ENCODE measurements around the gene GAREM2.

Gene GAREM2

DNA sequence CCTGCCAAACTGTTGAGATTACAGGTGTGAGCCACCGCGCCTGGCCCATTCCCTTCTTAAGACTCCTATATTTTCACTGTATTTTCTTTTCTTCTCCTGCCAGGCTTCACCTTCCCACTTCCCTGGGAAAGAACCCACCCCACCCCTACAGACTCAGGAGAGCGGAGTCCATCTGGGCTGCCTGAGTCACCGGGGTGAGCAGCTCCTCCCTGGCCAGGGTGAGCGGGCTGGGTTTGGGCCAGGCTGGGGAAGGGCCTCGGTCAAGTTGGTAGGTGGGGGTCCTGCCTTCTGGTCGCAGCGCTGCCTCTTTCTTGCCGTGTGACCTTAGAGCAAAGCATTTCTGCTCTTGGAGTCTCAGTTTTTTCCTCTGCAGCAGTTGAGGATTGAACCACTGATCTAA, 2.1 kb upstream of the GAREM2 start:
- no peak for DNase-seq

DNA sequence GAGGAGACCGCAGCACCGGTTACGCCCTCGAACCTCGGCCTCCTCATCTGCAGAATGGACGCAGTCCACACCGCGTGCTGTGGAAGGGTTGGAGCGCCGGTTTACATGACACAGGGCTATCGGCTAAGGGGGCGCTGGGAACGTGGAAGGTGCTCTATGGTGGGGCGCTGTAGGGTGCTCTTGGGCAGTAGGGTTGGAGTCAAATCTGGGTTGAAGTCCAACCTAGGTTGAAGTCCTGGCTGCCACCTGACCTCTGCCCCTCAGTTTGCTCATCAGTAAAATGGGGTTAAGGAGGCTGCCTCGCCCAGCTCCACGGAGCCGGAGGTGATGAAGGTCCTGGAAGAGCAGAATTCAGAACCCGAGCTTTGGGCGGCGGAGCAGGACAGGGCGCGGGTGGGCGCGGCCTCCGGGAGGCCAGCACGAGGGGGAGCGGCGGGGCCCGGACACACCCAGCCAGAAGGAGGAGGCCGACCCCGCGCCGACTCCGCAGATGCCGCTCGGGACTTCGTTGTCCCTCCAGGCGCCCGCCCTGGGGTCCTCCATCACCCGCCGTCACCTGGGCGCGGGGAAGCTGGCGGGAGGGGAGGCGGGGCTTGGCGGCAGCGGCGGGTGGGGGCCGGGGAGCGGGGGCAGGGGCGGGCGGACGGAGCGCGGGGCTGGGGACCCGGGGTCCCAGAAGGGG, 558 bp upstream of the GAREM2 start:
- DNase-seq, result no peak

DNA sequence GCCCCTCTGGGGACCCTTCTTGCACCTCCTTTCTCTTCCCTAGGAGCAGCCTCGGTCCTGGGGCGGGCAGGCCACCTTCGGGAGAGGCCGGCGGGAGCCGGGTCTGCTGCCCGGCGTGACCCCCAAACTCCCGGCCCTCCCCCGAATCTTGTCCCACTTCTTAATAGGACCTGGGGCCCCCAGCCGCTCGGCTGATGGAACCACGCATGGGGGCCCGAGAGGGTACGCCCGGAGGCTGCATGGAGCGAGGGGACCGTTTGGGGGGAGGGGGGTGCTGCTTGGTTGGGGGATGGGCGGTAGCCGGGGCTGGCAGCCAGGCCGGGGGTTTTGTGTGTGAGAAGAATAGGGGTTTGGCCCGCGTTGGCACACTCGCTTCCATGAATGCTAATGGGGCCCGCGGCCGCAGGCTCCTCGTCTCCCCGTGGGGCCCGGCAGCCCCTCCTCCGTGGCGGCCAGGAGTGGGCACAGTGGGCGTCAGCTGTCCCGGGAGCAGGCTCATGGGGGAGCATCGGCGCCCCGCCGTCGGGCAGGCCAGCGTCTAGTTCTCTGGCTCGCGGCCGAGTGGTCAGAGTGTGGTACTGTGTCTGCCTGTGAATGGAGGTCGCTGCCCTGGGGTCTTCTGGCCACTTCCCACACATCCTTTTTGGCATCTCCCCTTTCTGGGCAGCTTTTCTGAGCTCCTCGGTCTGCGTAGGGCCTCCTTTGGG, 1.0 kb downstream of the GAREM2 start:
- no peak for DNase-seq

DNA sequence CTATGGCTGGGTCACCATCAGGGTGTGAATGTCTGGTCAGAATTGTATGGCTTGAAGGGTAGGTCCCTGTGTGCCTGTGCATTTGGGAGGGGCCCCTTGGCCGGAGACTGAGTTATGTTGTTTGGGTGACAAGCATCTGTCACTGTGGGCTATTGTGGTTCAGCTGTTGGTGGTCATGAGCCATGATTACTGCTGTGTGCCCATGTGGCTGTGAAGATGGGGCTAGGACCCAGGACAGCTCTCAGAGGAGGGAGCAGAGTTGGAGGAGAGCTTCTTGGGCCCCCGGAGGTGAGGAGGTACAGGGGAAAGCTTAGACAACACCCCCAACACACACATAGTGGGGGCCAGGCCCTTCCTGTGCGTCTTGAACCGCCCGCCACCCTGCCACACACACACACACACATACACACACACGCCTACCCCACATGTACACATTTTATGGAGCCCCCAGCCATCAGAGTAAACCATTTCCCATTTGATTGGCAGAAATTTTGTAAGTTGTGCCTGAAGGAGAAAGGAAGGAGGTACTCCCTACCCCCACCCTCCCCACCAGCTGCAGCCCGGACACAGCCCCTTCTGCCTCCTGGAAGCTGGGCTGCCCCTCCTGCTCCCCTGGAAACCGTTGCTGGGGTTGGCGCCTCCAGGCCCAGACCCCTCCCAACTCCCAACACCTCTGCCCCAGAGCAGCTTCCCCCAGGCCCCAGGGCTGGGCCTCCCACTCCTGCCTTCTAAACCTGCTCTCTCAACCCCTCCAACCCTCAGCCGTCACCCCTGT, 2.0 kb downstream of the GAREM2 start:
- DNase-seq, result no peak

DNA sequence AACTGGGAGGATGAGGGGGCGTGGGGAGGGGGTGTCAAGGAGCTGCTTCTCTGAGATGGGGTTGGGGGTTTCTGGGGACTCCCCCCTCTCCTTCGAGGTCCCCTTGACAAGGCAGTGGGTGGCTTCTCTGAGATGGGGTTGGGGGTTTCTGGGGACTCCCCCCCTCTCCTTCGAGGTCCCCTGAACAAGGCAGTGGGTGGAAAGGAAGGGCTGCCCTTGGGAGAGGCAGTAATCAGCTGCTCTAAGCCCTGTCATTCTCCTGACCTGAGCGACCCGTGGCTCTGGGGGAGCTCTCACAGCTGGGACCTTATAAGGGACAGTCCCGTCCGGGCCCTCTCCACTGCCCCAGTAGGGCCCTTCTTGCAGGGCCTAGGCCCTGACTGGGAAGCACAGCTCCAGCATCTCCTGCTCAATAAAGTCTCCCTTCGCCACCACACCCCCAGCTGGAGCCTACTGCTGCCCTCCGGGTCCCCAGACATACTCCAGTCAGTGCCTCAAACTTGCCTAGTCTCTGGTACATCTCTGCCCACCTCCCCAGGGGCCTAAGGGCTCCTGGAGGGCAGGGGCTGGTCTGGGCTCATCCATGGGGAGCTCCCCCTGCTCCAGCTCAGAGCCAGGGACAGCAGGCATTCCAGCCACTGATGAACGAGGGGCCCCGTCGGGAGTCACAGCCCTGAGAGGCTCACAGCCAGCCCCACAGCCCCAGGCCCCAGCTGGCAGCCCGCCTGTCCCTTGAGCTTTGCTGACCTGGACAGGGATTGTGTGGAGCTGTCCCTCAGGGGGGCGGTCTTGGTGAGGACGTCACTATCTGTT, 2.8 kb downstream of the GAREM2 start:
- no peak for DNase-seq

DNA sequence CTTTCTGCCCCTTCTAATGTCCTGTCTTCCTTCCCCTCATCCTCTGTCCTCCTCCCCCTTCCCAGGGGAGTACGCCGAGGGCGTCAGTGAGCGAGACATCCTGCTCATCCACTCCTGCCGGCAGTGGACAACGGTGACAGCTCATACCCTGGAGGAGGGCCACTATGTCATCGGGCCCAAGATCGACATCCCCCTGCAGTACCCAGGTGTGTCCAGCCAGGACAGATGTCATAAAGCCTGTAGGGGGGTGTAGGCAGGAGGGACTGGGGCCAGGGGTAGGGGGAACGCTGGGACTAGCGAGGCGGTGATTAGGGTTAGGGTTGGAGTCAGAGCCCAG, 3.4 kb downstream of the GAREM2 start:
- DNase-seq, result no peak

DNA sequence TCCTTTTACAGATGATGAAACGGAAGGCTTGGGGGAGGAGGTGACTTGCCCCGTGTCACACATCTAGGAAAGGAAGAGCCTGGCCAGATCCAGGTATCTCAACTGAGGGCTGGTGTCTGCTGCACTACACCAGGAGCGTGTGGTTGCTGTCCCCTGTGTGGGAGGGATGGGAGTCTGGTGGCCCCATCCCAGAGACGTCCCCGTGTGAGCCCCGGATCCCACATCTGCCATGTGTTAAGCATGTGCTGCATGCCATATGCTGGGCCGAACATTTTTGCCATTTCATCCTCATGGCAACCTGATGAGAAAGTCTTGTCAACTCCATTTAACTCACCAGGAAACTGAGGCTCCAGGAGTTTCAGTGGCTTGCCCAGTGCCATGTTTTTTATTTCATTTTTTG, 4.2 kb downstream of the GAREM2 start:
- no peak for DNase-seq

DNA sequence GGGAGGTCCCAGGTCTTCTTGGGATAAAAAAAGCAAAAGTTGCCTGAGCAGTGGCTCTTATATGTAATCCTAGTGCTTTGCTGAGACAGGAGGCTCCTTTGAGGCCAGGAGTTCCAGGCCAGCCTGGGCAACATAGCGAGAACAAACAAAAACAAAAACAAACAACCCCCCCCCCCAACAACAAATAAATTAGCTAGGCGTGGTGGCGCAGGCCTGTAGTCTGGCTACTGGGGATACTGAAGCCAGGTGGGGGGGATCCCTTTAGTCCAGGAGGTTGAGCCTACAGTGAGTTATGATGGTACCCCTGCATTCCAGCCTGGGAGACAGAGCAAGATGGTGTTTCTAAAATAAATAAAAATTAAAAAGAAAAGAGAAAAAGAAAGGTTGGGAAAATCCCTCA, 5.4 kb downstream of the GAREM2 start:
- DNase-seq, result no peak

DNA sequence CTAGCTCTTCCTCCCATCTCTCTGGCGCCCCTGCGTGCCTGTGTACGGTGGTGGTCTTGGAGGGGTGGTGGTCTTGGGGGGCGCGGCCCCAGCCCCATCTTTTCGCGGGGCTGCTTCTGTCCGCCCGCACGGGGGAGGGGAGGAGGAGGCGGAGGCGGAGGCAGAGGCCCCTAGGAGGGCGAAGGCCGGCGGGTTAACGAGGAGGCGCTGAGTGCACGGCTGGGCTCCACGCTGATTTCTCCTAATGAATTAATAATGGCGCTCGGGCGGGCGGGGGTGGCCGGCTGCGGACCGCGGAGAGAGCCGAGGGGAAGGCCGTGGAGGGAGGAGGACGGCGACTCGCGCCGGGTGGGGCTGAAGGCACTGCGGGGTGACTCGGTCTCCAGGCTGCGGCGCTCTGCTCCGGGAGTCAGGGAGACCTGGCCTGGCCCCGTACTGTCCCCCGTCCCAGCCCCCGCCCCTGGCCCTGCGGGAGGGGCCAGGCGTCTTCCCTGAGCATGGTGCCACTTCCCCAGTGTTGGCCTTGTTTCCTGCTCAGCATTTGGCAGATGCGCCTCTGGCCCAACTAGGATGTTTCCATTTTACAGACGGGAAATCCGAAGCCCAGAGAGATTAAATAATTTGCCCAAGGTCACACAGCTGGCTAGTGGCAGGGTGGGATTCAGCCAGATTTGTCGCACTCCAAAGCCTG, 6.0 kb downstream of the GAREM2 start:
- DNase-seq, result peak; percentile 65

DNA sequence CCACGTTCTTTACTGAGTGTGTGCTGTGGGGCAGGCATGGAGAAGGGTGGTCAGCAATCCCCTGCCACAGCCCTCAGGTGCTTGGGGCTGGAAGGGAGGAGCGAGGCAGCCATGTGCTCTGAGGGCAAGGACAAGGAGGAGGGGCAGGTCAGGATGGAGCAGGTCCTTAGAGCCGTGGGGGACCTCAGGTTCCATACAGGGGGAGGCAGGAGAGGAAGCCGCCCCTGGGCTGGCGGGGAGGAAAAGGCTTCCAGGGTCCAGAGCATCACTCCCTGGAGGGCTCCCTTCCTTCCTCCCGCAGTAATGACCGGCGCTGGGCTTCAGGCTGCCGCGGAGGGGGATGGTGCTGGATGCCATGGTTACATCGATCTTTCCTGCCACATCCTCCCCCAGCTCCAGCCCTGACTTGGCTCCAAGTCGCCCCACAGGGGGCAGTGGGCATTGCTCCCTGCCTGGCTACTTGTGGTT, 6.6 kb downstream of the GAREM2 start:
- DNase-seq, result no peak

DNA sequence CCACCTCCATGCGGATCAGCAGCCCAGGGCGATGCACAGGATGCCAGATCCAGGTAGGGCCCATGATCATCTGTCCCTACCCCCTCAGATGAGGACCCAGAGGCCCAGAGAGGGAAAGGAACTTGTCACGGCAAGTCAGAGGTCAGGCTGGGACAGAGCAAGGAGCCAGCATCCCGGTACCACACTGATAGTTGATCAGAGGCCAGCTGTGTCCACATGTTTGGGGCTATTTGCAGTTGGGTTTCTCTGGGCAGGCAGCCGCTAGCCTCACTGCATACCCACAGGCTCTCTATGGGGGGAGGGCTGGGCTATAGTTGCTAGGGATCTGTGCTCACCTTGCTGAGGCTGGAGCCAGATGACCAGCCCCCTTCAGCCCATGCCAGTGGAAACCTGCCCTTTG, 9.6 kb downstream of the GAREM2 start:
- no peak for DNase-seq

DNA sequence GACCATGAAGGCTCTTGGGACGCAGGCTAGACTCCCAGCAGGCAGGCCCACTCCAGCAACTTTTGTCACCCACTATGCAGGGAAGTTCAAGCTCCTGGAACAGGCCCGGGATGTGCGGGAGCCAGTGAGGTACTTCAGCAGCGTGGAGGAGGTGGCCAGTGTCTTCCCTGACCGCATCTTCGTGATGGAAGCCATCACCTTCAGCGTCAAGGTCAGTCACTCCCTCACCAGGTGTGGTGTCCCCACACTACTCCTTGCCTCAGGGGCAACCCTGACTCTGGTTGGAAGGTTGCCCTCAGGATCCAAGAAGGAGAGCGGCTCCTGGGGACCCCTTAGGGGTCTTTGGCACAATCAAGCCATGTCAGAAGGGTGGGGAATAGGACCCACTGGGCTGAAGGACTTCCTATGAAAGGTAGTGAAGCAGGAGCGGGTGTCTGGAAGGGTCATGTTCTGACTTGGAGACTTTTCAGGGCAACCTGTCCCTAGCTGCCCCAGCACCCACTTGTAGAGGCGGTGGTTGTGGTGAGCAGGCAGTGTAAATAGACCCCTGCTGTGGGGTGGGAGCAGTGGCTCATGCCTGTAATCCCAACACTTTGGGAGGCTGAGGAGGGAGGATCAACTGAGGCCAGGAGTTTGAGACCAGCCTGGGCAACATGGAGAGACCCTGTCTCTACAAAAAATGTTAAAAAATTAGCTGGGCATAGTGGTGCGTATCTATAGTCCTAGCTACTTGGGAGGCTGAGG, 10.2 kb downstream of the GAREM2 start:
- no peak for DNase-seq

DNA sequence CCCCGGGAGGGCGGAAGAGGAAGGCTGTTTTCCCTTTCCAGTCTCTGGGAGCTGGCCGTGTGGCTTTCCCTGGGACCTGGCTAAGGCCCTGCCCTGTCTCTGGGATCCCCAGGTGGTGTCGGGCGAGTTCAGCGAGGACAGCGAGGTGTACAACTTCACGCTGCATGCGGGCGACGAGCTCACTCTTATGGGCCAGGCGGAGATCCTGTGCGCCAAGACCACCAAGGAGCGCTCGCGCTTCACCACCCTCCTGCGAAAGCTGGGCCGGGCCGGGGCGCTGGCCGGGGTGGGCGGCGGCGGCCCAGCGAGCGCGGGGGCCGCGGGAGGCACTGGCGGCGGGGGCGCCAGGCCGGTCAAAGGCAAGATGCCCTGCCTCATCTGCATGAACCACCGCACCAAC, 11.2 kb downstream of the GAREM2 start:
- no peak for DNase-seq

DNA sequence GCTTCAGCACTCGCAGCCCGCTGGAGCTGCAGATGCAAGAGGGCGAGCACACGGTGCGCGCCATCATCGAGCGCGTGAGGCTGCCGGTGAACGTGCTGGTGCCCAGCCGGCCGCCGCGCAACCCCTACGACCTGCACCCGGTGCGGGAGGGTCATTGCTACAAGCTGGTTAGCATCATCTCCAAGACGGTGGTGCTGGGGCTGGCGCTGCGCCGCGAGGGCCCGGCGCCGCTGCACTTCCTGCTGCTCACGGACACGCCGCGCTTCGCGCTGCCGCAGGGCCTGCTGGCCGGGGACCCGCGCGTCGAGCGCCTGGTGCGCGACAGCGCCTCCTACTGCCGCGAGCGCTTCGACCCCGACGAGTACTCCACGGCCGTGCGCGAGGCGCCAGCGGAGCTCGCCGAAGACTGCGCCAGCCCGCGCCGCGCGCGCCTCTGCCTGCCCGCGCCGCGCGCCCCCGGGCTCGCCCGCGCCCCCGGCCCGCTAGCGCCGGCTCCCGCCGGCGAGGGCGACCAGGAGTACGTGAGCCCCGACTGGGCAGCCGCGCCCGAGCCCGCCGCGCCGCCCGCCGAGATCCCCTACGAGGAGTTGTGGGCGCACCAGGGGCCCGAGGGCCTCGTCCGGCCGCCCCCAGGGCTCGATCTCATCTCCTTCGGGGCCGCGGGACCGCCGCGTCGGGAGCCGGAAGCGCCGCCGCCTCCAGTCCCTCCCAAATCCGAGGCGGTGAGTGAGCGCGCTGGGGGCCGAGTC, 11.8 kb downstream of the GAREM2 start:
- DNase-seq, result peak; percentile 92

DNA sequence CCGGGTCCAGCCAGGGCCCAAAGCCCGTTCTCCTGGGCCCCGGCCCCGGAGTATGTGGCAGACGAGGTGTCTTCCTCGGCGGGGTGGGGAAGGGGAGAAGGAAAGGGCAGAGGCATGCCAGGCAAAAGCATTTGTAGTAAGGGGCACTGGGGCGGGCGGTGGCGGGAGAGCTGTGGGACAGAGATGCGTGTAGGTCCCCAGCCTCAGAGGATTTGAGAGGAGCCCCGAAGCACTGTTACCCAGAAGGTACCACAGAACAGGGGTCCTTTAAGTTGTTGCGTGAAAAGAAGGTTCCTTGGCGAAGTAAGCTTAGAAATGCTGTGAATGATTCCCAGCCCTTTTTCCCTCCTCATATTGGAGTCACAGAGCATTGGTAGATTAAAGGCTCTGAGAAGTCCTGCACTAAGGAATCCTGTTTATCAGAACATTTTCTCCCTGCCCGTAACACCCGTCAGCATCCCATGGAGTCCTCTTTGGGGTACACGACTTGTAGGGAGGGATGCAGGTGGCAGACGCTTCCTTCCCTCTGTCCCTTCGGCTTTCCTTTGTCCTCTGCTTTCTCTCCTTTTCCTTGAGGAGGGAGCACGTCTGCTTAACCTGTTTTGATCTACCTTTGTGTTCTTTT, 12.5 kb downstream of the GAREM2 start:
- DNase-seq, result no peak

DNA sequence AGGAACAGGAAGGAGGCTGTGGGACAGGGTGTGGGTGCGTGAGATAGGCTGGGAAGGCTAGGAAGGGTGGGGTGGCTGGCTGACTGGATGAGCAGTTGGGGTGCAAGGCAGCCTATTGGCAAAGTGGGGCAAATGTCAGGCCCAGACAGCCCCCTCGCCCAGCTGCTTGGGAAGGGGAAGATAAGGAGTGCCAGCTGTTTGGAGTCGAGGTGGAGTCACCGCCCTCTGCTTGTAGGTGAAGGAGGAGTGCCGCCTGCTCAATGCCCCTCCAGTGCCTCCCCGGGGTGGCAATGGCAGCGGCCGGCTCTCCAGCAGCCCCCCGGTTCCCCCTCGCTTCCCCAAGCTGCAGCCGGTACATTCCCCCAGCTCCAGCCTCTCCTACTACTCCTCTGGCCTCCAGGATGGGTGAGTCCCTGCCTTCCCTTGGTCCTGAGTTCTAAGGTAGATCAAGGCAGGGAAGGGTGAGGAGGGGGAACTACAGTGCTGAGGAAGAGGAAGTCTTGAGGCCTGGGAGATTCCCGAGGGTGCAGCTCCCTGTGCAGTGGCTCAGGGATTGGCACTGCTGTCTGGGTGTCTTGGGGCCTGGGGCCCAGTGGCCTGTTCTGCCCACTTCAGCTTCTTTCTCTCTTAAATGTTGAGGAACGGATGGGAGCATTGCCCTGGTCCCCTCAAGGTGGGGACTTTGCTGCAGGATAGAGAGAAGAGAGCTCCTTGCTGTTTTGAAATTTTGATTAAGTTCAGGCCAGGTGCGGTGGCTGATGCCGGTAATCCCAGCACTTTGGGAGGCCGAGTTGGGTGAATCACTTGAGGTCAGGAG, 13.3 kb downstream of the GAREM2 start:
- no peak for DNase-seq

DNA sequence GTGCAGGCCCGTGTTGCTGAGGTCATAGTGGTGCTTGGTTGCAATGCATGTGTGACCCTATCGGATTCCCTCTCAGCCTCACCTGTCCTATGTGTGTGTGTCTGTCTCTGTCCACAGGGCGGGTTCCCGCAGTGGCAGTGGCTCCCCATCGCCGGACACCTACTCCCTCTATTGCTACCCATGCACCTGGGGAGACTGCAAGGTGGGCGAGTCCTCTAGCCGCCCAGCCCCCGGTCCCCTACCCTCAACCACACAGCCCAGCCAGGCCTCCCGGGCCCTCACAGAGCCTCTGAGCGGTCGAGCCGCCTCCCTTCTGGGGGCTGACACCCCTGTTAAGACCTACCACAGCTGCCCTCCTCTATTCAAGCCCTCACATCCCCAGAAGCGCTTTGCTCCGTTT, 14.2 kb downstream of the GAREM2 start:
- no peak for DNase-seq

DNA sequence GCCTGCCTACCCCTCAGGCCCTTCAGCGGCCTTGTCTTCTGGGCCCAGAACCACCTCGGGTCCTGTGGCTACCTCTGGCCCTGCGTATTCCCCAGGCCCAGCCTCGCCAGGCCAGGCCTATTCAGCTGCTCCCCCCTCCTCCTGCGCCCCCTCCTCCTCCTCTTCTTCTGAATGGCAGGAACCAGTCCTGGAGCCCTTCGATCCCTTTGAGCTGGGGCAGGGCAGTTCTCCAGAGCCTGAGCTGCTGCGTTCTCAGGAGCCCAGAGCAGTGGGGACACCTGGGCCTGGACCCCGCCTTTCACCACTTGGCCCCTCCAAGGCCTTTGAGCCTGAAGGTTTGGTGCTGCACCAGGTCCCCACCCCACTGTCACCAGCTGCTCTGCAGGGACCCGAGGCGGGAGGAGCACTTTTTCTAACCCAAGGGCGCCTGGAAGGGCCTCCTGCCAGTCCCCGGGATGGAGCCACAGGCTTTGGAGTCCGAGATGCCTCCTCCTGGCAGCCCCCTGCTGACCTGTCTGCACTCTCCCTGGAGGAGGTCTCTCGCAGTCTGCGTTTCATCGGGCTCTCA, 14.7 kb downstream of the GAREM2 start:
- no peak for DNase-seq

DNA sequence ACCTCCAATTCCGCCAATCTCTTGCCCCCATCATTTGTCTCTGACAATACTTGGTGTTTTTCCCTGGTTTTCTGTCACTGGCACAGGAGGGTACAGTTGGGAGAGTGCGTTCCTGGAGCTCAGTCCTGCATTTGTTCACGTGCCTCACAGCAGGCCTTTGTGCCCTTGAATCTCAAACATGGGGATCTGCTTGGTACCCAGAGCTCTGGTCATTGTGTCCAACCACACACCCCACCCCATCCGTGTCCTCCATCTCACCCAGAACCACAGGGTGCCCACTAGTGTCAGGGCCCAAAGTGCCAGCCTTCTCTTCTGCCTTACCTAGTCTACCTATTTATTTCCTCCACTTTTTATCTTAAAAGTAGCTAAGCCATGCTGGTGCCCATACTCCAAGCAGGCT, 16.2 kb downstream of the GAREM2 start:
- DNase-seq, result no peak
